ENCODE data around the gene FRMD4A. TPM values are rescaled to one million over a fixed set of nuclear protein-coding genes. Genes with fewer than 3 reads are reported as not detected.

FRMD4A gene
- total and polyA plus RNA-seq, 2 experiments from 2014 or later = 11.9 to 17.5 TPM

GRCh38 chr10:13698217-13698616 is 632.5 kb downstream of the FRMD4A start:
- TF ChIP-seq EZH2 (IDR thresholded peaks at IDR 0.05; ENCODE audit: insufficient read depth, poor library complexity, severe bottlenecking) = no peak
- TF ChIP-seq EZH2phosphoT487 (IDR thresholded peaks at IDR 0.05; ENCODE audit: insufficient read depth, low read depth) = no peak
- no peak overlapping the region for H3K4me3 ChIP-seq
- no peak overlapping the region for H3K9ac ChIP-seq
- H3K9me3 ChIP-seq (ENCODE audit: low read depth) = no peaks in the 10 kb centered on the region
- H3K36me3 ChIP-seq (ENCODE audit: low read depth) = peaks cover 7% of the 10 kb centered on the region; the same call in 1 of the 2 replicates
- H3K9me2 ChIP-seq (ENCODE audit: insufficient read depth) = no peaks in the 10 kb centered on the region
- no peaks in the 10 kb centered on the region for H3F3A ChIP-seq (ENCODE audit: insufficient read depth)
- H3K4me2 ChIP-seq (ENCODE audit: unreplicated experiment) = no peak overlapping the region
- in situ Hi-C loops (cut with MboI) = no loop called here
- no peaks in the 10 kb centered on the region for H4K20me1 ChIP-seq (ENCODE audit: insufficient read depth)
- WGBS, 2 experiments (ENCODE audit: low coverage in 1 of 2, low lambda C conversion rate in 2 of 2, missing lambda C conversion rate in 2 of 2) = 92 to 96% methylated on average over 6 of the region's 6 CpGs
- no peak overlapping the region for H3K27ac ChIP-seq
- no peaks in the 10 kb centered on the region for H3K4me1 ChIP-seq (ENCODE audit: insufficient read depth)
- H3K27me3 ChIP-seq (replicated peaks; ENCODE audit: insufficient read depth) = no peaks in the 10 kb centered on the region
- H3K79me2 ChIP-seq (ENCODE audit: insufficient read depth) = peaks cover 23% of the 10 kb centered on the region
- no peak for DNase-seq
- H2AFZ ChIP-seq = no peak overlapping the region

- Histone ChIP-seq H3K4me2 (ENCODE audit: unreplicated experiment) (no peak overlapping the region), H3K27me3 (replicated peaks; ENCODE audit: insufficient read depth) (no peaks in the 10 kb centered on the region), H3K9me2 (ENCODE audit: insufficient read depth) (no peaks in the 10 kb centered on the region), H3K4me1 (ENCODE audit: insufficient read depth) (no peaks in the 10 kb centered on the region), H3K79me2 (ENCODE audit: insufficient read depth) (0 out of 2 replicates have a peak, but pooled peaks cover 3% of the 10 kb centered on the region), H3K27ac (no peak overlapping the region), H4K20me1 (ENCODE audit: insufficient read depth) (no peaks in the 10 kb centered on the region), H3K36me3 (ENCODE audit: low read depth) (peaks cover 11% of the 10 kb centered on the region; the same call in 1 of the 2 replicates), H3K9ac (no peak overlapping the region), H3F3A (ENCODE audit: insufficient read depth) (no peaks in the 10 kb centered on the region), H3K9me3 (ENCODE audit: low read depth) (no peaks in the 10 kb centered on the region), H2AFZ (no peak overlapping the region), H3K4me3 (no peak overlapping the region)
- DNase-seq = no peak
- in situ Hi-C loops (cut with MboI) = no loop called here
- WGBS, 2 experiments (ENCODE audit: low coverage in 1 of 2, low lambda C conversion rate in 2 of 2, missing lambda C conversion rate in 2 of 2) = 97 to 99% methylated on average over 9 of the region's 9 CpGs
- no peak for TF ChIP-seq EZH2 (IDR thresholded peaks at IDR 0.05; ENCODE audit: insufficient read depth, poor library complexity, severe bottlenecking)
- TF ChIP-seq EZH2phosphoT487 (IDR thresholded peaks at IDR 0.05; ENCODE audit: insufficient read depth, low read depth) = no peak
Measured at GRCh38 chr10:13696071-13696470, 634.7 kb downstream of the FRMD4A start.

GRCh38 chr10:13695588-13695987 is 635.1 kb downstream of the FRMD4A start:
- H3K9me3 ChIP-seq (ENCODE audit: low read depth) = no peaks in the 10 kb centered on the region
- no peak for TF ChIP-seq EZH2 (IDR thresholded peaks at IDR 0.05; ENCODE audit: insufficient read depth, poor library complexity, severe bottlenecking)
- TF ChIP-seq EZH2phosphoT487 (IDR thresholded peaks at IDR 0.05; ENCODE audit: insufficient read depth, low read depth) = no peak
- no peak overlapping the region for H3K9ac ChIP-seq
- peaks cover 11% of the 10 kb centered on the region; the same call in 1 of the 2 replicates for H3K36me3 ChIP-seq (ENCODE audit: low read depth)
- H3K9me2 ChIP-seq (ENCODE audit: insufficient read depth) = no peaks in the 10 kb centered on the region
- H3K27ac ChIP-seq = no peak overlapping the region
- H3K79me2 ChIP-seq (ENCODE audit: insufficient read depth) = no peaks in the 10 kb centered on the region
- no peak for DNase-seq
- no peaks in the 10 kb centered on the region for H3K4me1 ChIP-seq (ENCODE audit: insufficient read depth)
- no peak overlapping the region for H2AFZ ChIP-seq
- H3K27me3 ChIP-seq (replicated peaks; ENCODE audit: insufficient read depth) = no peaks in the 10 kb centered on the region
- H3F3A ChIP-seq (ENCODE audit: insufficient read depth) = no peaks in the 10 kb centered on the region
- H4K20me1 ChIP-seq (ENCODE audit: insufficient read depth) = no peaks in the 10 kb centered on the region
- WGBS, 2 experiments (ENCODE audit: low coverage in 1 of 2, low lambda C conversion rate in 2 of 2, missing lambda C conversion rate in 2 of 2) = 93 to 95% methylated on average over 12 to 13 of the region's 13 CpGs
- in situ Hi-C loops (cut with MboI) = no loop called here
- H3K4me3 ChIP-seq = no peak overlapping the region
- no peak overlapping the region for H3K4me2 ChIP-seq (ENCODE audit: unreplicated experiment)

- DNase-seq = no peak
- Histone ChIP-seq H3K4me1 (ENCODE audit: insufficient read depth) (no peaks in the 10 kb centered on the region), H3K4me2 (ENCODE audit: unreplicated experiment) (no peak overlapping the region), H3K9me2 (ENCODE audit: insufficient read depth) (no peaks in the 10 kb centered on the region), H3K36me3 (ENCODE audit: low read depth) (peaks cover 11% of the 10 kb centered on the region; the same call in 1 of the 2 replicates), H3K27me3 (replicated peaks; ENCODE audit: insufficient read depth) (no peaks in the 10 kb centered on the region), H4K20me1 (ENCODE audit: insufficient read depth) (no peaks in the 10 kb centered on the region), H3K4me3 (no peak overlapping the region), H3K9ac (no peak overlapping the region), H2AFZ (no peak overlapping the region), H3K79me2 (ENCODE audit: insufficient read depth) (no peaks in the 10 kb centered on the region), H3K9me3 (ENCODE audit: low read depth) (no peaks in the 10 kb centered on the region), H3F3A (ENCODE audit: insufficient read depth) (no peaks in the 10 kb centered on the region), H3K27ac (no peak overlapping the region)
- 98% methylated on average over 21 of the region's 21 CpGs for WGBS, 2 experiments (ENCODE audit: low coverage in 1 of 2, low lambda C conversion rate in 2 of 2, missing lambda C conversion rate in 2 of 2)
- no peak for TF ChIP-seq EZH2phosphoT487 (IDR thresholded peaks at IDR 0.05; ENCODE audit: insufficient read depth, low read depth)
- TF ChIP-seq EZH2 (IDR thresholded peaks at IDR 0.05; ENCODE audit: insufficient read depth, poor library complexity, severe bottlenecking) = no peak
- in situ Hi-C loops (cut with MboI) = no loop called here
Measured at GRCh38 chr10:13693783-13694700, 636.7 kb downstream of the FRMD4A start.
